NCI-H510A (cell line): ENCODE data around the gene ARNT2.
"Not testable (repeated sequence)": the region's sequence is repeated elsewhere in the genome, so short reads cannot be mapped to it uniquely, and the experiment has no call there.

Experiments used
- DNase-seq: peaks from one replicate; lab custom pipeline; 2025; lab: John Stamatoyannopoulos, UW

The ARNT2 gene

DNA sequence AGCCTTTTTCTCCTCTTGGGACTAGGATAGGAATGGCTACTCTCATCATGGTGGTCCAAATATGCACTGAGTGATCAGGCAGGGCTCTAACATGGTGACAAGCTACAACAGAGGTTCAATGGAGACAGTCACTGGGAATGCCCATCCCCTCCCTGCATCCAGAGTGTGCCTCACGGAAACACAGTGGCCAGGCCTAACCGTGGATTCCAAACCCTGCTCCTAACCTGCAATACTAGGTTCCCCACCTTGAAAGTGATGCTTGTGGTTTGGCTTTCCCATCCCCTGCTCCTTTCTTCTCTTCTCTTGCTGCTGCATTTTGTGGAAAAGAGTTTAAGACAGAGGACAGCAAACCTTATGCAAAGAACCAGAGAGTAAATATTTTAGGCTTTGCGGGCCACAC, 216.0 kb downstream of the ARNT2 start:
- DNase-seq = no peak

DNA sequence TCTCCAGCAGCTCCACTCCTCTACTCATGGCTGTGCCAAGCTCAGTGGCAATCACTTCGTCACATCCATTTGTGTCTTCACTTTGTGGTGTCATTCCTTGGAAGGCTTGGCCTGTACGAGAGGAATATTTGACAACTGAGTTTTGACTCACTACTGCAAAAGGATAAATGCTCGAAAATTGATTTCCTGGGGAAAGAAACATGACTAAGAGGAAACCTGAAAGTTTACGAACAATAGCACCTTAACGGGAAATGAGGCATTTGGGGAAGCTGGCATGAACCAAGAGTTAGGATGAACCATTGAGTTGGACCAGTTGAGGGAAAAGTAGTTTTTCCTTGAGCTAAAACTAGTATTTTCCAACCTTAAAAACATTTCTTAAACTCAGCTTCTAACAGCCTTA, 216.7 kb downstream of the ARNT2 start:
- no peak for DNase-seq

DNA sequence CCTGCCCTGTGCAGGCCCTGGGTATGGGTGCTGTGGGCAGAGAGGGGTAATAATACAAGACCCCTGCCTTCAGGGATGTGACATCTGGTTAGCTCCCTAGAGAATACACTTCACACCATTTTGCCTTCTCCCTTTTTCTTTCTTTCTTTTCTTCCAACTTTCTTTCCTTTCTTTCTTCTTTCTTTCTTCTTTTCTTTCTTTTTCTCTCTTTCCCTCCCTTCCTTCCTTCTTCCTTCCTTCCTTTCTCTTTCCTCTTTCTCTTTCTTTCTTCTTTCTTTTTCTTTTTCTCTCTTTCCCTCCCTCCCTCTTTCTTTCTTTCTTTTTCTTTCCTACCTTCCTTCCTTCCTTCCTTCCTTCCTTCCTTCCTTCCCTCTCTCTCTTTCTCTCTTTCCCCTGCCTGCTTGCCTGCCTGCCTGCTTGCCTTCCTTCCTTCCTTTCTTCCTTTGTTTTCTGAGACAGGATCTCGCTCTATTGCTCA, 222.5 kb downstream of the ARNT2 start:
- DNase-seq = no peak

DNA sequence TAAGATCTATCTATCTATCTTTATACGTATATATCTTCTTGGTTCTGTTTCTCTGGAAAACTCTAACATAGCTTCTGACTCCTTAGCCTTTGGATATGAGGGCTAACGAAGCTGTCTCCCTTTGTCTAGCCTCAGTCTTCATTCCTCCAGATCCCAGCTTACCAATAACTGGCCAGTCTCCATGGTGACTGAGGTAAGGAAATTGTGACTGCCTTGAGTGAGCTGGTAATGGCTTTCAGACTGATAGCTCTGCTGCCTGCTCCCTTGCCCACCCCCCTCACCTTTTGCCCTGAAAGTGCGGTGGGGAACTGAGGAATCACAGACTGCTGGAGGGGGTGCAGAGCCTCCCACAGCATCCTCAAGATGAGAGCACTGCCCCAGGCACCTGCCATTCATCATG, 225.2 kb downstream of the ARNT2 start:
- no peak for DNase-seq

DNA sequence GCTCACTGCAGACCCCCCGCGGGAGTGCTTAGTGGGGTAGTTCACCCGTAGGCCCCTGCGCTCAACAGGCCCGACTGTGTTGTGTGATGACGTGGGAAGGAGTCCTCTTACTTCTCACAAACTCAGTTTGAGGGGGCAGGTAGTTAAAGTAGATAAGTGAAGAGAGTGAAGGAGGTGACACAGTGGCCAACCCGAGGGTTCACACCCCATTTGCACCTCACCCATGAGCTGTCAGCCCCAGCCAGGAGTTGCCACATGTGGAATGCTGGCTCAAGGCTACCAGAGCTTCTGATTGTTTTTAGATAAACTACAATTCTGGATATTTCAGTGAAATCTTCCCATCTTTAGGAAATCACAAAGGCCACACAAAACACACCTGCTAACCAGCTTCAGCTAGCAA, 226.8 kb downstream of the ARNT2 start:
- DNase-seq = no peak

DNA sequence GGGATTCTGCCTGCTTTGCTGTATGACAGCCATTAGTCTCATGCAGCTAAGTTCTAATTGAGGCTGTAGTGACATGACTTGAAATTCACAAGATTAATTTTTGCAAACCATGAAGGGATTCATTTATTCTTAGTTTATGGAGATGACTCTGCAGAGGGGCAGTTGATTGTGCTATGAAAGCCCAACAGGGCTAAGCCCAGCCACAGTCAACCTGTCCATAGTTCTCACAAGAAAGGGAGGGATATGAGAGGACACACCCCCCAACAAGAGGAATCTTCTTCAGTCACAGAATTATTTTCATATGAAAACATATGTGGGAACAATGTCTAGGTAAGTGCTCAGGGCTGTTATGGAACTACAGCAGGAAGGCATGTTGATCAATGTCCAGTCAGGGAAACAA, 229.0 kb downstream of the ARNT2 start:
- no peak for DNase-seq

DNA sequence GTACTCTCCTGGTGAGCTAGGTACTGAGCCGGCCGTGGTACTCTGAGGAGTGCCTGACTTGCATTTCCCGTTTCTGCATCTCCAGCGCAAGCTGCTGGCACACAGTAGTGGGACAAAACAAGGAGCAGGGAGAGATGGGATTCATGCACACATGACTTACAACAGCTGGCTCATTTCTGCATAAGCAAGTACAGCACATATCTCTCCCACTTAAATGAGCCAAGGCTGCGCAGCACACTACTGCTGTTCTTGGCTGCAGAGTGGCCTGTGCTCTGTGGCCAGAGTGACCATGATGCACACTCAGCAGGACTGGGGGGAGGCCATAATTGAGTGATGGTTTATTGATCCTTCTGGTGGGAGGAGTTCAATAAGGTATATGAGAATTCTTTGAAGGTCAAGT, 231.8 kb downstream of the ARNT2 start:
- DNase-seq = no peak

DNA sequence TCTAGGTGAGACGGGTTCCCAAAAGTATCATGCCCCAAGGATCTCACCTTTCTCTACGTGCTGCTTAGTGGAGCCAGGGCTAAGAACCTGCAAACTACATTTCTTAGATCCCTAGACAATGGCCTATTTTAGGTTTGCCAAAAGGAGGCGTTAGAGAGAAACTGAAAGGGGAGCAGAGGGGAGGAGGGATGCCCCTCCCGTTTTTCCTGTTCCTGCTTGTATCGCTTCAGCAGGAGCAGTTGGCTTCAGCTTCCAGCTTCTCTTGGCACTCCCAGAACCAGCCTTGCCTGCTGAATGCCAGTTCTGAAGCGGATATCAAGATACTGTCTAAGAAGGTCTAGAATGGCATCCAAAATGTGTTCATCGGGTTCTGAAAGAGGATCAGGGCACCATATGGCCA, 232.5 kb downstream of the ARNT2 start:
- DNase-seq = no peak

DNA sequence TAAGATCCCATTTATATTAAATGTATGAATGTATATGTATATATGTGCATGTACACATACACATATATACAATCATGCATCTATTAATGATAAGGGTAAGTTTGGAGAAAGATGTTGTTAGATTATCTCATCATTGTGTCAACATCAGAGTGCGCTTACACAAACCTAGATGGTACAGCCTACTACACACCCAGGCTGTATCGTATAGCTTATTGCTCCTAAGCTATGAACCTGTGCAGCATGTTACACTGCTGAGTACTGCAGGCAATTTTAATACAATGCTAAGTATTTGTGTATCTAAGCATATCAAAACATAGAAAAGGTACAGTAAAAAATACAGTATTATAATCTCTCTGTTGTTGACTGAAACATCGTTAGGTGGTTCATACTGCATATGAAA, 233.6 kb downstream of the ARNT2 start:
- DNase-seq = no peak

DNA sequence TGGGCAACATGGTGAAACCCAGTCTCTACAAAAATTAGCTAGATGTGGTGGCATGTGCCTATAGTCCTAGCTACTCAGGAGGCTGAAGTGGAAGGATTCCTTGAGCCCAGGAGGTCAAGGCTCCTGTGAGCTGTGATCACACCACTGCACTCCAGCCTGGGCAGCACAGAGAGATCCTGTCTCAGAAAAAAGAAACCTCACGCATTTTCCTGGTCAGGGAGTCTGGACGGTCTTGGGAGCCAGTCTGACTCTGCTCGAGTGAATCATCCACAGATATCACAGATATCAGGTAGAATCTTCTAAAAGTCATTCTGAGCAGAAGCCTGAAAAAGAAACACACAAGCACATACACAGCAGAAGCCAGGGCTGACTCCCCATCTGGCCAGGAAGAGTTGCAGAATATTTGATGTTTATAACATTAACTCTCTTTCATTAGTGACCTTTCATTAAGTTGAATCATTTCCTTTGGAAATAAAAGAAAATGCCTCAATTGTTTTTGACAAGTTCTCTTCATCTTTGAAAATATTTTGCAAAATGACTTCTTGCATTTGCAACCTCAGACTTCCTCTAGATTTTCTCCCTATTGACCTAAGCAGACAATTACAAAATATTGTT, 234.5 kb downstream of the ARNT2 start:
- no peak for DNase-seq

DNA sequence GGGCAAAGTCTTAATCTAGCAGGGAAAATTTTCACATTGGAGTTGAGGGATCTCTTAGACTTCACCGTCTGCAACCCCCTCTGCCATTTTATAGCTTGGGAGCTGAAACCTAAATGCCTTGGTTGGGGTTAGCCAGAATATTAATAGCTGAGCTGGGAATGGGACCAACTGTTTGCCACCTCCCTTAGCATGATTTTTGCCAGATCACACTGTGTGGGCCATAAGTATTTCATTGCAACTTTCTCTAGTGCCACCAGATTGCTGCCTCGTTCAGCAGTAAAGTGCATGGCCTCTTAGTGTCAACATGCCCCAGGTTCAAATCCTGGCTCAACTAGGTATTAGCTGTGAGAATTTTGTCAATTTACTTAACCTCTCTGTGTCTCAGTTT, 235.0 kb downstream of the ARNT2 start:
- no peak for DNase-seq

DNA sequence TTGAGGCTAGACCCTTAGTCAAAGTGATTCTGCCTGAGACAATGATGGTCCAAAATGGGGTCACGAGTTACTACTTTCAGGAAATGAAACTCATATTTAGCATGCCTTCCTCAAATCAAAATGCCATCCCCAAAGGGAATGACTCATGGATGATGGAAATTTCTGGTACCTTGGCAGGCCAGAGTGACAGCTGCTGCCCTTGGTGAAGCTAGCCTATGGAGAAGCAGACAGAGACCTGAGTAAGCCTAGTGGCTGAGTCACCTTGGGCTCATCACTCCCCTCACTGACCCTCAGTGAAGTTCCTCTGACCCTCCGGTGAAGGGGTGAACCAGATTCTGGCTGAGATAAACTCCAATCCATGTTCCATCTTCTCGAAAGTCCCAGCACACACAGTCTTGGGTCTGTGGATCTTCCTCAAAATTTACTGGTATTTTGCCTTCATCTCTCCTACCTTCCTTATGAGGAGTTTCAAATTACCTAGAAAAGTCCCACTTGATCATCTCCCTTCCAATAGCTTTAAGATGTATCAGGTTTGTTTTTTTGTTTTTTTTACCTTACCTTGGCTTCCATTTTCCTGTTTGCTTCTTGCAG, 236.4 kb downstream of the ARNT2 start:
- no peak for DNase-seq

DNA sequence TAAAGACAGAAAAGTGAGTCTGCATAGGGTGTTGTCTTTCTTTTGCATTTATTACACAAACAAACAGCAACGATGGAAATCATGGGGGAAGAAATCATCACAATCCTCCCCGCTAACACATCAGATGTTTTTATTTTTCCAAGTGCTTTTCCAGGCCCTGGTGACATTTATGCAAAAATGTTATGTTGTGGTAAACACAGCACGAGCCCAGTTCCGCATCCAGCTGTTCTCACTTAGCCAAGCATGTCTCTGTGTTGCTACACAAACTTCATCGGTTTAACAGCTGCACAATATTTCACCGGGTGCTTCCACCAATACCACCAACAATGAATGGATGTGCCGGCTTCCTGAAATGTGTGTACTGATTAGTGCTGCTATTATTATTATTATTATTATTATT, 237.2 kb downstream of the ARNT2 start:
- no peak for DNase-seq

DNA sequence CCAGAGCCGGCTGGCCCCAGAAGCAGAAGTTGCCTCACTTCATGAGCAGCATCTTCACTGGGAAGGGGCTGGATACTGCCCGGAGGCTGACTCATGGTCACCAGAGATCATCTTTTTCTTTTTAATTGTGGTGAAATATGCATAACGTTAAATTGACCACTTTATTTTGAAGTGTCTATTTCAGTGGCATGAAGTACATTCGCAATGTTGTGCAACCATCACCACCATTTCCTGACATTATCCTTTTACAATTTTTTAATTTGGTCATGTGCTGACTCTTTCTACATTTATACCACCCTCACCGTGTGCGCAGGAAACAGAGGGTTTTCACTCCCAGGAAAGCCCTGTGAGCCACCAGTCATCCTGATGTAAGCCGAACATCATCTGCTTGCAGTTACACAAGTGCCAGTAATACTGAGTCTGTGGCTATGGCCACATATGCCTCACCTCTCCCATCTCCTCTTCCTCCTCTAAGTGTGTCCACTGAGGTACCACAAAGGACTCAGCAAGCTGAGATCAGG, 239.3 kb downstream of the ARNT2 start:
- DNase-seq = no peak

DNA sequence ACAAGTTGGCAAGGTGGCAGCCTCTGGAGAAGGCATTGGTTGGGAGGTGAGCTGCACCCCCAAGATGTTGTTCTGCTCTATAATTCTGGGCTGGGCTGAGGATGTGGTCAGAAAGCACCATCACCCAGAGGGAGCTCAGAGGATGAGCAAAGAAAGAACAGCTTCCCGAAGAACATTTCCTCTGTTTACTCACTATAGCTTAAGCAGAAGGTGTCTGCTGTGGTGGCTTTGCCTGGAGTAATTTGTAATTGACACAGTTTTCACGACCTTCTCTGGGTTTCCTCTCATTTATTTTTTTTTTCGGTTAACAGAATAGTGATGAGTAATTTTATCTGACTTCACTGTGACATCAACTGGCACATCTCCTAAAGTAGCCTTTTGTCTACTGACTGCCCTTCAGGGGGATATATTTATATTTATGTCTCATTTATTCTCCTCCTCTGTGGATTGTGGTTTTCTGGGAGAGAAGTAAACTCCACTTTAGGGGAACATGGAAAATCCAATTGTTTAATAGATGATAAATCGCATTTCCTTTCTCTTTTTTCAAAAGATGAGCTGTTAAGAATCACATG, 241.4 kb downstream of the ARNT2 start:
- DNase-seq = no peak

DNA sequence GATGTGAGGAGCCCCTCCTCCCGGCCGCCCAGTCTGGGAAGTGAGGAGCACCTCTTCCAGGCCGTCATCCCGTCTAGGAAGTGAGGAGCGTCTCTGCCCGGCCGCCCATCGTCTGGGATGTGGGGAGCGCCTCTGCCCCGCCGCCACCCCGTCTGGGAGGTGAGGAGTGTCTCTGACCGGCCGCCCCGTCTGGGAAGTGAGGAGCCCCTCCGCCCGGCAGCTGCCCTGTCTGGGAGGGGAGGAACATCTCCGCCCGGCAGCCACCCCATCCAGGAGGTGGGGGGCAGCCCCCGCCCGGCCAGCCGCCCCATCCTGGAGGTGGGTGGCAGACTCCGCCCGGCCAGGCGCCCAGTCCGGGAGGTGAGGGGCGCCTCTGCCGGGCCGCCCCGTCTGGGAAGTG, 243.2 kb downstream of the ARNT2 start:
- DNase-seq = not testable (repeated sequence)
